H1 (cell line): ENCODE results near the gene UBE2O. TPM values are rescaled to one million over a fixed set of nuclear protein-coding genes. Genes with fewer than 3 reads are reported as not detected.

Experiments used
- CTCF ChIA-PET: fragments of 300-600 bp; sonication (Branson Sonifier 250); formaldehyde crosslinking; loops from one replicate; lab custom pipeline; 2021; ENCODE audit not compliant: partially characterized antibody; lab: Charles Lee
- POLR2A ChIA-PET: fragments of 300-600 bp; sonication (Branson Sonifier 250); formaldehyde crosslinking; loops from one replicate; lab custom pipeline; 2021; ENCODE audit warnings: inconsistent platforms; ENCODE audit not compliant: partially characterized antibody; lab: Charles Lee
- DNase-seq, 2 experiments: peaks; one replicate each; pipeline versions ENCODE4 v3.0.0 to v3.0.0-alpha.2; 2010 to 2022; ENCODE audit warnings: low spot score in 2 of 2, low read depth in 1 of 2, mixed read lengths in 1 of 2
- FAIRE-seq: peaks from 2 replicates; lab custom pipeline; 2011; peaks lifted over from hg19 to GRCh38; lab: Jason Lieb, UNC
- H2AFZ ChIP-seq: 2 replicates; pipeline ENCODE4 v1.8.1; 2012; ENCODE audit warnings: low read length, inconsistent platforms
- H2AK5ac ChIP-seq: 2 replicates; pipeline ENCODE4 v1.6.1; 2013; ENCODE audit warnings: low read depth, low read length
- H2BK120ac ChIP-seq: replicated peaks from 2 replicates; pipeline ENCODE3; 2013; ENCODE audit warnings: low read depth, low read length, inconsistent platforms
- H2BK12ac ChIP-seq: 2 replicates; pipeline ENCODE4 v1.6.1; 2013; ENCODE audit warnings: low read depth, low read length
- H2BK15ac ChIP-seq: 2 replicates; pipeline ENCODE4 v1.6.1; 2013; ENCODE audit warnings: low read length
- H2BK20ac ChIP-seq: 2 replicates; pipeline ENCODE4 v1.6.1; 2013; ENCODE audit warnings: low read length
- H2BK5ac ChIP-seq: 2 replicates; pipeline ENCODE4 v1.6.1; 2013; ENCODE audit warnings: low read depth, low read length
- H3K14ac ChIP-seq: 2 replicates; pipeline ENCODE4 v1.6.1; 2013; ENCODE audit warnings: inconsistent platforms; ENCODE audit not compliant: insufficient read length
- H3K18ac ChIP-seq: 2 replicates; pipeline ENCODE4 v1.6.1; 2013; ENCODE audit warnings: low read length; ENCODE audit errors: extremely low read depth
- H3K23ac ChIP-seq: 2 replicates; pipeline ENCODE4 v1.6.1; 2013; ENCODE audit warnings: inconsistent platforms; ENCODE audit not compliant: insufficient read length
- H3K23me2 ChIP-seq: 2 replicates; pipeline ENCODE4 v1.6.1; 2013; ENCODE audit warnings: low read depth, low read length
- H3K27ac ChIP-seq: 2 replicates; pipeline ENCODE4 v1.6.1; 2011; ENCODE audit warnings: low read depth, low read length, inconsistent platforms
- H3K27me3 ChIP-seq, 4 experiments: replicated peaks in 1 of 4; 1 replicate in 1 of 4; 2 replicates in 3 of 4; pipeline versions ENCODE4 v1.6.1 to v1.8.1; 2011 to 2013; ENCODE audit warnings: low read length in 3 of 4, mild to moderate bottlenecking in 3 of 4, inconsistent platforms in 2 of 4, mixed read lengths in 2 of 4, moderate library complexity in 1 of 4; ENCODE audit not compliant: control insufficient read depth in 3 of 4, insufficient read depth in 3 of 4; ENCODE audit errors: extremely low read depth in 1 of 4
- H3K36me3 ChIP-seq, 4 experiments: 2 replicates each; pipeline versions ENCODE4 v1.6.1 to v1.8.1; 2011 to 2013; ENCODE audit warnings: mild to moderate bottlenecking in 4 of 4, low read length in 3 of 4, moderate library complexity in 2 of 4, control low read depth in 1 of 4, inconsistent platforms in 1 of 4; ENCODE audit not compliant: insufficient read depth in 4 of 4, control insufficient read depth in 2 of 4
- H3K4ac ChIP-seq: replicated peaks from 2 replicates; pipeline ENCODE3; 2013; ENCODE audit warnings: low read length, low read depth, mixed read lengths, inconsistent platforms; ENCODE audit not compliant: insufficient read length
- H3K4me1 ChIP-seq, 4 experiments: replicated peaks in 1 of 4; 1 replicate in 1 of 4; 2 replicates in 3 of 4; pipeline versions ENCODE4 v1.6.1 to v1.8.1; 2011 to 2013; ENCODE audit warnings: low read length in 3 of 4, inconsistent platforms in 2 of 4, mixed read lengths in 1 of 4; ENCODE audit not compliant: insufficient read depth in 4 of 4, control insufficient read depth in 3 of 4
- H3K4me2 ChIP-seq, 2 experiments: 2 replicates each; pipeline versions ENCODE4 v1.6.1 to v1.8.1; 2011 to 2013; ENCODE audit warnings: low read depth in 2 of 2, low read length in 2 of 2, control low read depth in 1 of 2, inconsistent platforms in 1 of 2, mild to moderate bottlenecking in 1 of 2; ENCODE audit not compliant: insufficient read depth in 1 of 2
- H3K4me3 ChIP-seq, 4 experiments: fragments of 200-600, 300-600 bp in 1 of 4; sonication (generic), shearing (Covaris generic), sonication (Bioruptor Twin) in 1 of 4; 2 replicates each; pipeline versions ENCODE4 v1.5.1 to v1.8.1; 2011 to 2016; ENCODE audit warnings: low read length in 4 of 4, low read depth in 3 of 4, control low read depth in 2 of 4, inconsistent platforms in 2 of 4, mild to moderate bottlenecking in 2 of 4, mixed read lengths in 1 of 4, moderate library complexity in 1 of 4; ENCODE audit not compliant: insufficient read depth in 2 of 4; ENCODE audit errors: extremely low read depth in 1 of 4
- H3K56ac ChIP-seq: replicated peaks from 2 replicates; pipeline ENCODE3; 2013; ENCODE audit warnings: low read depth, mild to moderate bottlenecking, mixed read lengths, low read length, inconsistent platforms; ENCODE audit not compliant: insufficient read length
- H3K79me1 ChIP-seq: 2 replicates; pipeline ENCODE4 v1.6.1; 2013; ENCODE audit warnings: low read depth, low read length, control low read depth
- H3K79me2 ChIP-seq, 2 experiments: 2 replicates each; pipeline versions ENCODE4 v1.6.1 to v1.8.1; 2012 to 2013; ENCODE audit warnings: low read length in 2 of 2, mild to moderate bottlenecking in 2 of 2, inconsistent platforms in 1 of 2; ENCODE audit not compliant: insufficient read depth in 2 of 2, control insufficient read depth in 1 of 2
- H3K9ac ChIP-seq, 4 experiments: replicated peaks in 1 of 4; 1 replicate in 1 of 4; 2 replicates in 3 of 4; pipeline versions ENCODE4 v1.6.1 to v1.8.1; 2011 to 2013; ENCODE audit warnings: low read depth in 3 of 4, low read length in 3 of 4, control low read depth in 2 of 4, mild to moderate bottlenecking in 2 of 4, moderate library complexity in 2 of 4, inconsistent platforms in 1 of 4; ENCODE audit errors: extremely low read depth in 1 of 4
- H3K9me3 ChIP-seq, 2 experiments: 2 replicates each; pipeline versions ENCODE4 v1.6.1 to v1.8.1; 2012 to 2013; ENCODE audit warnings: mild to moderate bottlenecking in 2 of 2, moderate library complexity in 2 of 2, control low read depth in 1 of 2, inconsistent platforms in 1 of 2, low read depth in 1 of 2, low read length in 1 of 2, mixed read lengths in 1 of 2; ENCODE audit not compliant: insufficient read depth in 2 of 2
- H4K20me1 ChIP-seq, 2 experiments: replicated peaks in 1 of 2; 2 replicates each; pipeline versions ENCODE3 to v1.8.1; 2011 to 2013; ENCODE audit warnings: inconsistent platforms in 2 of 2, low read length in 2 of 2, mild to moderate bottlenecking in 1 of 2; ENCODE audit not compliant: insufficient read depth in 2 of 2, control insufficient read depth in 1 of 2
- H4K5ac ChIP-seq: 2 replicates; pipeline ENCODE4 v1.6.1; 2013; ENCODE audit warnings: low read length, low read depth, mixed read lengths, inconsistent platforms; ENCODE audit not compliant: insufficient read length
- H4K8ac ChIP-seq: 2 replicates; pipeline ENCODE4 v1.8.0; 2013; ENCODE audit warnings: mild to moderate bottlenecking, moderate library complexity, low read length, inconsistent platforms; ENCODE audit not compliant: insufficient read depth; ENCODE audit errors: extremely low read depth
- H4K91ac ChIP-seq: replicated peaks from 2 replicates; pipeline ENCODE3; 2013; ENCODE audit warnings: low read length, mixed read lengths, inconsistent platforms; ENCODE audit not compliant: insufficient read length
- CBX8 ChIP-seq: fragments of 300-800, 300-1000 bp; sonication (generic); IDR thresholded peaks from 2 replicates; pipeline ENCODE4 v1.7.1; 2016; ENCODE audit warnings: low read depth, low read length, borderline replicate concordance
- EZH2 ChIP-seq: fragments of 200-600 bp; sonication (generic); IDR thresholded peaks from 2 replicates; pipeline ENCODE4 v1.7.1; 2012; ENCODE audit warnings: low read depth, mild to moderate bottlenecking, moderate library complexity, low read length, inconsistent platforms; ENCODE audit not compliant: severe bottlenecking
- FOSL1 ChIP-seq: IDR thresholded peaks from 2 replicates; pipeline ENCODE4 v1.6.1; 2011; ENCODE audit warnings: mild to moderate bottlenecking, low read depth, low read length, moderate library complexity; ENCODE audit not compliant: insufficient read depth
- GTF2F1 ChIP-seq: IDR thresholded peaks from 2 replicates; pipeline ENCODE4 v1.6.1; 2012; ENCODE audit warnings: low read depth, low read length, improper control_type of control experiment, borderline replicate concordance
- HDAC6 ChIP-seq: IDR thresholded peaks from one replicate; pipeline ENCODE4 v1.7.1; 2012; ENCODE audit warnings: low read depth, mild to moderate bottlenecking, inconsistent platforms, low read length, moderate library complexity
- JUN ChIP-seq: IDR thresholded peaks from 2 replicates; pipeline ENCODE4 v1.6.1; 2011; ENCODE audit warnings: low read depth, mild to moderate bottlenecking, improper control_type of control experiment, low read length
- KDM1A ChIP-seq: fragments of 200-600, 300-600 bp; sonication (generic); IDR thresholded peaks from 2 replicates; pipeline ENCODE4 v1.7.1; 2016; ENCODE audit warnings: mild to moderate bottlenecking, low read length, borderline replicate concordance
- MAFK ChIP-seq: IDR thresholded peaks from 2 replicates; pipeline ENCODE4 v1.6.1; 2012; ENCODE audit warnings: low read depth, mild to moderate bottlenecking, improper control_type of control experiment, low read length
- SIX5 ChIP-seq: IDR thresholded peaks from 2 replicates; pipeline ENCODE4 v1.6.1; 2011; ENCODE audit warnings: mild to moderate bottlenecking, low read depth, low read length
- SUZ12 ChIP-seq: fragments of 200-600 bp; sonication (generic); IDR thresholded peaks from 2 replicates; pipeline ENCODE4 v1.6.1; 2012; ENCODE audit warnings: mild to moderate bottlenecking, inconsistent platforms, low read length, moderate library complexity, mixed read lengths
- TAF1 ChIP-seq: IDR thresholded peaks from 2 replicates; pipeline ENCODE4 v1.6.1; 2011; ENCODE audit warnings: mild to moderate bottlenecking, low read depth, low read length
- TEAD4 ChIP-seq: IDR thresholded peaks from 2 replicates; pipeline ENCODE4 v1.6.1; 2012; ENCODE audit warnings: low read depth, low read length, inconsistent platforms, mixed read lengths
- YY1 ChIP-seq: IDR thresholded peaks from 2 replicates; pipeline ENCODE4 v1.6.1; 2011; ENCODE audit warnings: low read depth, mild to moderate bottlenecking, low read length
- ZNF274 ChIP-seq: IDR thresholded peaks from 2 replicates; pipeline ENCODE4 v1.7.0; 2012; ENCODE audit warnings: low read length, borderline replicate concordance; ENCODE audit errors: extremely low read depth
- WGBS, 2 experiments: shearing (Covaris generic) in 1 of 2; methylation state at CpG; one replicate each; pipeline versions ENCODE4 v1.1.6 to v1.1.7; 2013 to 2015; ENCODE audit warnings: low lambda C conversion rate in 2 of 2, mixed read lengths in 2 of 2, inconsistent platforms in 1 of 2, low coverage in 1 of 2, missing lambda C conversion rate in 1 of 2; ENCODE audit not compliant: insufficient replicate concordance in 2 of 2, insufficient coverage in 1 of 2, insufficient read length in 1 of 2; ENCODE audit errors: extremely low coverage in 1 of 2, missing lambda C conversion rate in 1 of 2; 5-methylcytosine and 5-hydroxymethylcytosine counted together
- polyA plus RNA-seq, 7 experiments: library from polyadenylated mRNA; depleted of rRNA in 3 of 7; stranded (reverse) in 5 of 7; unstranded in 2 of 7; fragments of >200 nt in 5 of 7; fragments of 200-250 nt in 2 of 7; gene quantifications; 1 replicate in 5 of 7; 2 replicates in 1 of 7; 4 replicates in 1 of 7; pipeline versions ENCODE4 v1.2.1 to v1.2.3, GENCODE V29; 2011 to 2013; ENCODE audit warnings: missing spikeins in 2 of 7, mixed read lengths in 2 of 7
- total RNA-seq: library from RNA; stranded (reverse); fragmentation: NEBNext Ultra II Directional; extraction: Animal tissue kit (Norgen Biotek cat#: 25700); gene quantifications from 2 replicates; pipeline ENCODE4 v1.2.1, GENCODE V29; 2021

The UBE2O gene
- total and polyA plus RNA-seq, 2 of the 8 experiments (the other 6 are each of a cell fraction or from before 2014, with no cell fraction given), result 24.4 to 63.0 TPM

DNA sequence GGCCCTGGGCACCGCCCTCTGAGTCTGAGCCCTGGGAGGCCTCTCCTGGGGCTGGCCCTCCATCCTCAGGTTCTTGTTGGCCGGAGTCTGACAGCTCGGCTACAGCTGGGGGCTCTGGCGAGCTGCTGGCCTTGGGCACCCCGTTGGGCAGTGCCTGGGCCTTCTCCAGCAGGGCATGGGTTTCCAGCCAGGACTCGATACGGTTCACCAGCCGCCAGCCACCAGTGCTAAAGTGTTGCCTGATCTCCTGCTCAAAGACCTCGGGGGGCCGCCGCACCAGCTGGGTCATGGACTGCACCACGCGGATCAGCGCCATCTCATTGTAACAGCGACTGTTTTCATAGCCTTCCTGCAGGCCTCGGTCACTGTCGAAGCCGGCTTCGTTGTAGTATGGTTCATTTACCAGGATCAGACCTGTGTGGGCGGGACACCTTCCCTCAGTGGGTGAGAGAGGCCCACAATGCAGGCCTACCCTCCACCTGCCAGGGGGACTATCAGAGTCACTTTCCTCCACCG lies 61.7 kb downstream of the UBE2O start:
- H3K56ac ChIP-seq, result no peak overlapping the region
- peaks cover 0 to 5% of the 10 kb centered on the region in 2 experiments for H4K20me1 ChIP-seq
- H3K27ac ChIP-seq, result no peak overlapping the region
- H2BK12ac ChIP-seq, result no peak overlapping the region
- no peak for DNase-seq
- no peak overlapping the region for H3K14ac ChIP-seq
- no peak overlapping the region for H2BK15ac ChIP-seq
- H3K79me2 ChIP-seq, result no peaks in the 10 kb centered on the region
- H2BK20ac ChIP-seq, result no peak overlapping the region
- no peak overlapping the region for H4K91ac ChIP-seq
- H4K5ac ChIP-seq, result no peak overlapping the region
- no peak overlapping the region for H2AK5ac ChIP-seq
- H3K36me3 ChIP-seq, result peaks cover 13 to 34% (median 22%) of the 10 kb centered on the region in 4 experiments
- ChIA-PET CTCF (interaction anchor here (1.2 to 28.1 kb wide), 8 partner anchors 6 to 89 kb away, joined by 3 to 635 read pairs (median 12); partner anchors contain the start of gene PRPSAP1), POLR2A (no interaction called here)
- peaks cover 0 to 10% (median 1%) of the 10 kb centered on the region in 4 experiments; a peak in 3 of 7 replicates for H3K27me3 ChIP-seq
- no peak overlapping the region for H3K18ac ChIP-seq
- no peak for FAIRE-seq
- no peak overlapping the region for H2AFZ ChIP-seq
- no peak overlapping the region; the same call in 1 of the 2 replicates for H2BK5ac ChIP-seq
- H4K8ac ChIP-seq, result peak overlapping the region; percentile 21
- no peaks in the 10 kb centered on the region; the same call in 1 of the 2 replicates for H3K23me2 ChIP-seq
- WGBS, 2 experiments, result 90% methylated on average over 21 of the region's 21 CpGs; no CpG with 5 or more reads in 1 of the 2 experiments
- H3K4me3 ChIP-seq, result no peak overlapping the region
- no peak overlapping the region for H3K4me2 ChIP-seq
- peaks cover 5 to 18% (median 12%) of the 10 kb centered on the region in 4 experiments for H3K4me1 ChIP-seq
- H3K9ac ChIP-seq, result no peak overlapping the region
- H3K23ac ChIP-seq, result no peak overlapping the region
- H3K9me3 ChIP-seq, result no peaks in the 10 kb centered on the region
- no peak overlapping the region for H3K4ac ChIP-seq
- H3K79me1 ChIP-seq, result no peaks in the 10 kb centered on the region; the same call in 1 of the 2 replicates
- H2BK120ac ChIP-seq, result no peak overlapping the region
- no peak for TF ChIP-seq KDM1A
- TF ChIP-seq TAF1, result no peak
- no peak for TF ChIP-seq GTF2F1
- no peak for TF ChIP-seq JUN
- no peak for TF ChIP-seq ZNF274
- TF ChIP-seq SIX5, result no peak
- no peak for TF ChIP-seq MAFK
- TF ChIP-seq TEAD4, result no peak
- TF ChIP-seq HDAC6, result no peak
- no peak for TF ChIP-seq CBX8
- TF ChIP-seq FOSL1, result no peak
- no peak for TF ChIP-seq EZH2
- TF ChIP-seq SUZ12, result no peak
- TF ChIP-seq YY1, result no peak
